SK-MEL-5 (cell line): Measurements from ENCODE around the gene ADAMTS1. TPM values are rescaled to one million over a fixed set of nuclear protein-coding genes. Genes with fewer than 3 reads are reported as not detected.
A peak's percentile ranks its signal among the peaks of the same experiment; 100 is the strongest.

Source experiments
- DNase-seq: peaks from one replicate; pipeline ENCODE4 v3.0.0-alpha.2; 2016; ENCODE audit warnings: low read depth, low spot score
- in situ Hi-C: cut with HindIII; loops from 2 replicates; pipeline ENCODE4 v1.10.0; 2016; ENCODE audit warnings: low sequenced_read_pairs, high pct_unique_total_duplicates, low pct_unique_long_range_greater_than_20kb
- total RNA-seq: library from RNA; depleted of rRNA; stranded (reverse); fragments of >200 nt; shearing (Covaris generic); gene quantifications from 2 replicates; pipeline ENCODE4 v1.2.3, GENCODE V29; 2014

ADAMTS1 gene
- total RNA-seq, 1 experiment from 2014 or later, result 15.9 TPM

DNA sequence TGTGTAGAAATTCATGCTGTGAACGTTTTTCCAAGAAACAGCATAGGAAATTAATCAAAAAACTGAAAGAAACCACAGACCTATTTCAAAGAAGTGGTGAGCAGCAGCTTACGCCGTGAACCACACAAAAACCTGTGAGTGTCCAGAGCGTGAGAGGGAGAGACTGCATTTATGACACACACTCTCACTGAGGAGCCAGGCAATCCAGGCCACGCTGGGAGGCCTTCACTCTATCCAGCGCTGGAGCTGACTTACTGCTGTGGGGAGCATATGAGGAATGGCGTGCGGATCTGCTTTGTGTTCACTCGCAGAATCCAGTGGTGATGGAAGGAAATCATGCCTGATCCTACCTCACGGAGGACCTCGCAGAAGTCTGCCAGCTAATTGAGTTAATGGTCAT, 12.7 kb downstream of the ADAMTS1 start:
- DNase-seq, result no peak
- in situ Hi-C loops, result no loop called here

DNA sequence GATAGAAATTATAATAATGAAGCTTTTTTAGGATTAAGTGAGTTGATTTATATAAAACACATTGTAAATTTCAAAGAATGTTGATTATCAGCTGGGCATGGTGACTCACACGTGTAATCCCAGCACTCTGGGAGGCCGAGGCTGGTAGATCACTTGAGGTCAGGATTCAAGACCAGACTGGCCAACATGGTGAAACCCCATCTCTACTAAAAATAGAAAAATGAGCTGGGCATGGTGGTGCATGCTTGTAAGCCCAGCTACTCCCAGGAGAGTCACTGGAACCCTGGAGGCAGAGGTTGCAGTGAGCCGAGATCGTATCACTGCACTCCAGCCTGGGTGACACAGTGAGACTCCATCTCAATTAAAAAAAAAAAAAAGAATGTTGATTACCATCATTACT, 18.4 kb downstream of the ADAMTS1 start:
- in situ Hi-C loops, result no loop called here
- no peak for DNase-seq

DNA sequence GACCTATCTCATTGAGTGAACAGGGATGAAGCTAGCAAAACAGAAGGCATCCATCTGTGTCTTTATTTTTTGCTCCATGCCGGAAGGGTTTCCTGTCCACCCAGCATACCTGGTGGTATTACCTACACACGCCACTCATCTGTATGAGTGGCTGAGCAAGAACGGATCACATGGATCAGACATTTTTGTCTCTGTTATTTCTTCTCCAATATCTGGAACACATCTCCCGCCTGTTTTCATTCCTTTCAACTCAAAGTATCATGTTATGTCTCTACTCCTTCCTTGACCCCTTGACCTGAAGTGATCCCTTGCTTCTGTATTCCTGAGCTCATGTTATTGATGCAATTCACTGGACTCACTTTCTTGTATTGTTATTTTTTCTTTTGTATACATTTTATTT, 24.7 kb downstream of the ADAMTS1 start:
- in situ Hi-C loops, result no loop called here
- DNase-seq, result no peak

DNA sequence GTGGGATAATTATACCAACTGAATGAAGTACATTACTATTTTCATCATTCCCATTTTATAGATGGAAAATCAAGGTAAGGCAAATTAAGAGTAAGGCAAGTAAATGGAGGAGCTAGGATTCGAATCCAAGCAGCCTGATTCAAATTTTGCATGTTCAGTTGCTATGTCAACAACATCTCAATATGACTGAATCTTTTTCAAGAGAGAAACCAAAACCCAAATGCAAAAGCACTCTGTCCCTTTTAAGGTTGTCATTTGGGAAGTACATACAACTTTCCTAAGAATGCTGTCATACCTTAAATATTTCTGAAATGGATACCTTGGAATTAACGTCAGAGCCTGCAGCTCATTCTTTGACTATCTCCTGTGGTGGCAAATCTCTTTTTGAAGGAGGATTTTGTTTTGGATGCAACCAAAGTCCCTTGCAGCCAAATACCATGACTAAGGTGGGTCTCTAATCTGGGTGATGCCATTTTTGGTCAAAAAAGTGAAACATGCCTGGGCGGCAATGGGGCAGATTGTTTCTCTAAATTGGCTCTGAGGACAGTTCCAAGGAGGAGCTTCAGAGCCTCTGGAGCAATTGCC, 25.4 kb downstream of the ADAMTS1 start:
- no peak for DNase-seq
- in situ Hi-C loops, result no loop called here

DNA sequence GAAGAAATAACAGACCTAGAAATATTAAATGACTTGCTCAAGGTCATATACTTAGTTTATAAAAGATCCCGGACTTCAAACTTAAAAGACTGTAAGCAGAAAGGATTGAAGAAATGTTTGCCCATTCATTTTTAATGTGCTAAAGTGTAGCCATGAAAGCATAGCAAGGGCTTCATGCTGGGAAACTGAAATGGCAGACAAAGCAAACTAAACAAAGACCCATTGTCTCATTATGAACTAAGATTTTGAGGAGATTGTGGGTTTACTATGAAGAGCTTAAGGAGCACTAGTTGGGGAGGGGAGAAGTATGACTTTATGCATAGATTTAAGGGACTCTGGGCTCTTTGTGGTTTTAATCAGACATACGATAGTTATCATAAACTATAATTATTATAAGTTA, 26.3 kb downstream of the ADAMTS1 start:
- in situ Hi-C loops, result no loop called here
- peak; percentile 42 for DNase-seq

DNA sequence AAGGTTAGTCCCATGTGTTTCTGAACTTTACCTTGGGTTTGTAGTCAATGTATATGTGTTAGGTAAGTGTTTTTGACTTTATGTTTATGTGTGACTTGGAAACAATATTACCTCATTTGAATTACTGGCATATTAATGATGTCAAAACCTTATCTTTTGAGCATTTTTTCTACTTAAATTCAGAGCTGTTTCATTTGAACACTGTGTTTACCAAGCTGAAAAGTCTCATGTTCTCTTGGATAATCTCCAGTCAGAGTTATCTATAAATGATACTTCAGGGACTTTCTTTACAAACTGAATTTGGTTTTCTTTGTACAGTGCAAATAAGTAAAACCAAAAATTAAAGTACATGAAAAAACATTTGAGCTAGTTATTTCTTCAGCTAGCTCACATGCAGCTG, 30.0 kb downstream of the ADAMTS1 start:
- DNase-seq, result no peak
- in situ Hi-C loops, result no loop called here

DNA sequence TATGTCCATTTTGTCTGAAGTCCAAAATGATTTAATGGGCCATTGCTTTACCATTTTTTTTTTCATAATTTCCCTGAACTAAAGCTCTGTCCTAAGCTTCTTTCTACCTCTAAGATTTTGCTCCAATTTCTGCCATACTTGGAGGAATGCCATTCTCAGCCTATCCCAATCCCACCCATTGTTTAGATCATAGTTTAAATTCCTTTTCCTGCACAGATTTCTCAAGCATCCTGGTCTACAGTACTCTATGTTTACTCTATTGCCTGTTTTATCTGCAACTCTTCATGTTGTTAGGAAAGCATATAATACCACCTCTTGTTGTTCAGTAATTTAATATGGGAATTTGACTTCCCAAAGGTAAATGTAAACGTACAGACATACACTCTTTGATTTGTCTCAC, 30.8 kb downstream of the ADAMTS1 start:
- in situ Hi-C loops, result no loop called here

DNA sequence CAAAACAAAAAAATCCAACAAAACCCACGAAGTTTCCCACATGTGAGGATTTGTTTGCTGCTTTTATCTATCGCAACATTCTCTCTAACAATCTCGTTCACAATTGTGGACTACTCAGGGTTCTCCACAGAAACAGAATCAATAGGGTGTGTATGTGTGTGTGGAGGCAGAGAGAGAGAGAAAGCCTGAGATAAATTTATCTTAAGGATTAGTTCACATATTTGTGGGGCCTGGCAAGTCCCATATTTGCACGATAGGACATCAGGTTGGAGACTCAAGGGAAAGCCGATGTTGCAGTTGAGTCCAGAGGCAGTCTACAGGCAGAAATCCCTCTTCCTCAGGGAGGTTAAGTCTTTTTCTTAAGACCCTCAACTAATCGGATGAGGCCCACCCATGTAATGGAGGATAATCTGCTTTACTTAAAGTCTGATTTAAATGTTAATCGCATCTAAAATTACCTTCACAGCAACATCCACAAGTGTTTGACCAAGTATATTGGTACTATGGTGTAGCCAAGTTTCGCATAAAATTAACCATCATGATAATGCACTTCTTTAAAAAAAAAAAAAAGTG, 31.7 kb downstream of the ADAMTS1 start:
- DNase-seq, result no peak
- in situ Hi-C loops, result no loop called here

More for the DNA sequence above, 30.8 kb downstream of the ADAMTS1 start:
- no peak for DNase-seq

DNA sequence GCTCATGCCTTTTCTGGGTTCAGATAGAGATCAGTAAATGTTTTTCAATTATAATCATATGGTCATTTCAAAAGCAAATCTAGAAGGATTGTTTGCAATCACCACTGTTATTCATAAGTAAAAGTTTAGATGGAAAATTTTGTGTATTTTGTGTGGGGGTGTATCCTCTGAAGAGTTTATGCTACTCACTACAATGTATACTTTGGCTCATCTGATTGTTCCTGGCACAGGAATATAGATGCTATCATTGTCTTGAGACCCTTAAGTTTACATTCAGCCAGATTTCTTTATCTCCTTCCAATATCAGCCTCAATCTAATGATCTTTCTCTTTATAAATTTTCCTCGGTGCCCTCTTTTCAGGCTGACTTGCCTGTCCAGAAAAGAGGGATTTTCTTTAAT, 33.0 kb downstream of the ADAMTS1 start:
- no peak for DNase-seq
- in situ Hi-C loops, result no loop called here

DNA sequence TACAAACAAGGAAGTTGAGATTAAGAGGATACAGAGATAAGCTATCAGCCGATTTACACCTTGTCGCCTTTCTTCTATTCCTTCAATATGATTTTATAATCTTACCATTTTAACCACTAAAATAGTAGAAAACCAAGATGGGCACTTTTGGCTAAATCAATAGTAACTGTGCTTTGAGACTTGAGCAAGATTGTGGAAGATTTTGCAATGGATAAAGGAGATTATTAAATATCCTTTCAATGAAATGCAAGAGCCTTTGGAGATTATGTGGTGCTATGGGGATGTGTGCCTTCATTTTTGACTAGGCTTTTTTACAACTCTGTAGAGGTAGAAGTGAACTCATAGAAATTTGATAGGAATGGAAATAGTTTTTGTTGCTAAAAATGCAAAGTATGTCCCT, 33.7 kb downstream of the ADAMTS1 start:
- DNase-seq, result no peak
- in situ Hi-C loops, result no loop called here

DNA sequence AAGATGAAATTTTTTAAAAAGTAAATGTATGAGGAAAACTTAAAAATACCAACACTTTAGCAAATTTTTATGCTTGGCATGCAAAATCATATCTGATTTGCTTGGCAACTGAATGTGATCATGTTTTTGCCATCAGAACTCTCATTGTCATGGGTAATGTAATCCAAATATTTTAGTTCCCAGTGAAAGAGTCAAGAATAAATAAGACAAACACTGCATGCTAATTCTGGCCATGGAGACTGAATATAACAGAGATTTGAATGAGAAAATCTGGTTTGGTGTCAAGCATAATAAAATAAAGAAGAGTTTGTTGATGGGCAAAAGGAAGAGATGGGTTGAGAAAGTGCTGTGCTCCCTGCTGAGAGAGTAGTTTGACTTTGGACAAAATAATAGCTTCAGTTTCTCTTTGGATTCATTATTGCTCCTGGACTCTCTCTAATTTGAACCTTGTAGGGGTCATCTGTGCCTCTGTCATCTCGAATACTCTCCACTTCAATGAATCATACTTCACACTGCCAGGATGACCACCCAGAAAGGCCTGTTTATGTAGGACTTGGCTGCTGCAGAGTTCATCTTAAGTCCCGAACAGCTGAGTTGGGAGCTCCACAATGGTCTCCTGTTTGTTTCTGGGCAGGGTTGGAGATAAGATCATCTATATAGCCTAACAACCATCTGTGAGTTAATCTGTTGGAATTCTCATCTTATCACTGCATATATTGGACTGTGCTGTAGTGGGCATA, 34.4 kb downstream of the ADAMTS1 start:
- in situ Hi-C loops, result no loop called here
- no peak for DNase-seq

DNA sequence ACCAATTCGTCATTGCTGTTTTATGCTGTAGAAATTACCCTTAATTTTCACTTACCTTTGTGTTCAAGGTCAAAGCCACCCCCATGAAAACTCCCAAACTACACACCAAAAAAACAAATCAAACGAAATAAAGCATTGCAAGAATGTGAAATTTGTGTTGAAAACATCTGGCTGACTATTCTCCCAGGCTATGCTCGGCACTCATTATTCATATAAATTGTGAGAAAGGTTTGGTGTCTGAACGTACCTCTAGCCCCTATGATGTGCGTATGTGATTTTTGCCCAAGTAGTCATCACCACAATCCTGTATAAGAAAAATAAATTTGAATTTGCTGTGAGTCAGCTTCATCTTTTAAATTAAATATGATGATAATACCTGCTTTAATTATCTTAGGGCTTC, 34.9 kb downstream of the ADAMTS1 start:
- in situ Hi-C loops, result no loop called here
- no peak for DNase-seq

DNA sequence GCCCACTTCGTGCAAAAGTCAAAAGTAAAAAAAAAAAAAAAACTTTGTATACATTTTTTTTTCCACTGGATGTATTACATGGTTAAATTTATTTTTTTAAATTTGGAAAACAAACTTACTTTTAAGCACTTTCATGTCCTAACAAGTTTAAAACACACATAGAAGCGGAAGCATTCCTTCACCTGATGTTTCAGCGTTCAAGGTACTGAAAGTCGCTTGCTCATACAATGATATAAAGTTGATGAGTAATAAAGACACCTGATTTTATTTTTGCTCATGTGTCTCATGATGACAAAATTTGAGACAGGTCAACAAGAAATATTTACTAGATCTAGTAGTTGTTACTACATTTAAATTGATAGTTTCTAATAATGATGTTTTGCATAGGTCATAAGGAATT, 35.5 kb downstream of the ADAMTS1 start:
- in situ Hi-C loops, result no loop called here
- DNase-seq, result no peak

DNA sequence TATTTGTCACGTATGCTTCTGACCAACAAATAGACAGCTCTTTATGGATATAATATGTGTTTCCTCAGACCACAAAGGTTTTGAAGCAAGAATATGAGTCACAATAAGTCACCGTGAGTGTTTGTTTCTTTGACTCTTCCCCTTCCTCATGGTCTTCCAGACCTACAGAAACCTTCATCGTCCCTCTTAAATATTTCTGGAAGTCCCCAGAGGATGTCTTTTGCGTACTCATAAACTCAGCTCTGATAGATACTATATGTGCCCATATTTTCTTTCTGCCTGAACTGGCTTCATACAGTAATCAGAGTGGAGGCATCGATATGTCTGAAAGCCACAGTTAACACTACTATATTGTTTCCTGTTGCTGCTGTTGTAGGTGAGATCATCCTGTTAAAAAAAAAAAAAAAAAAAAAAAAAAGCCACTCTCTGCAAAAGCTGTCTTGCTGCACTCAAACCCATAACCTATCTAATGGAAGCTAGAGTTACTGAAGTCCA, 38.4 kb downstream of the ADAMTS1 start:
- in situ Hi-C loops, result no loop called here
- DNase-seq, result no peak

DNA sequence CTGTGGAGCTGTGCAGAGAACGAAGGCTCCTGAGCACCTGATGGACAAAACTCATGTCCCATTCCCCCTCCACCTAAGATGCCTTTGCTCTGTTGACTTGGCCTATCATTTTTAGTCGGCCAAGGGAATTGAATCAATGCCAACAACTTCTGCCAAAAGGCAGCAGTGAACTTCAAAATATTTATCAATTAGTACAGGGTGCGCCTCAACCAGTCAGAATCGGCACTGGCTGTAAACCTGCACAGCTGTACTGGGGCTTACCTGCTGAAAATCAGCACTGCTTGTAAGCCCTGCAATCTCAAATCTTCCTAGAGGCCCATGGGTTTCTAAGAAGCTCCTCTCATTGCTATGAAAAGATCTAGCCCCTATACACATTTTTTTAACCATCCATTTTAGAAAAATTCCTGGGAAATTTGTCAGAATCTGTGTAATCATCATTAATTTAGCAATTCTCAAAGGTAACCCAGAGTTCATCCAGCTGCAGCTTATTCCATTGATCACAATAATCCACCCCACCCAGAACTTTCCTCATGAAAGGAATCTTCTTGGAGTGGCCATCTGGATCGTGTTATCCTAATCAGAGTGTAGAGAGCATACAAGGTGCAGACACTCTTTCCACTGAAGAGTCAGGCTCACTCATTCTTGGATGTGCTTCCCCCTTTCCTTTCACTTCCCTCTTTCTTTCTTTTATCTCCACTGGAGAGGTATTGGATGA, 40.2 kb downstream of the ADAMTS1 start:
- no peak for DNase-seq
- in situ Hi-C loops, result no loop called here

DNA sequence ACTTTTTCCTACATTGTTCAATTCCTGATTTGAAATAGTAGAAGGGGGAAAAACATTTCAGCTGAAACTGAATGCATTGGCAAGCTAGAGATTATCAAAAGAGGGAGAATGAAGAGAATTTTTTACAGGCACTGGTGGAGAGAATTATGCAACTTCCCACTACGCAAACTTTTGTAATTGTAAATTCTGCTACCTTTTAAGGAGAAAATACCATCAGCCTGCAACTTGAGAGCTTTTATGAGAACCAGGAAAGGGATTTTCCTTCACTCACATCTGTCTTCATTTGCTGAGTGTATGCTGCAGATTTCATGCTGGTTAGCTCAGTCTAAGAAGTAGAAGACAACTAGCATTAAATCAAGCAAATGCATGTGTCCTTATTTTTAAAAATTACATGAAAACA, 43.7 kb downstream of the ADAMTS1 start:
- no peak for DNase-seq
- in situ Hi-C loops, result no loop called here

DNA sequence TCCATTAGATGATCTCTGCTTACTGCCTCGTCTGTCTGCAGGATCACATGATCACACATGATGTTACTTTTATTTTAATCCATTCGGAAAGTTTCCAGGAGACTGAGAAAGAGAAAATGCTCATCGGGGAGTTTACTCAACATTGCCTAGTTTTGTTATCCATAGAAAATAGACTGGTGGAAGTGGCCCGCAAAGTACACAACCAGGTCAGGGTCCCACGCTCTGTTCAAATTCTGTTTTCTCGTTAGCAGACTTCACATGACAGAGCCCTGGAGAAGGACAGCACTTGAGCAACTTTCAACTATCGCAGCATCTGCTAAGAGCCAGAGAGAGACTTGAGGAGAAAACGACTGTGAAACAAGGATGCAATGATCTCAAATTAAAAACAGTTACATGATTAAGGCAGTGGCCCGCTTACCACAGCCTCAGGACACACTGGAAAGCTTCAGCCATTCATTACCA, 44.2 kb downstream of the ADAMTS1 start:
- DNase-seq, result no peak

DNA sequence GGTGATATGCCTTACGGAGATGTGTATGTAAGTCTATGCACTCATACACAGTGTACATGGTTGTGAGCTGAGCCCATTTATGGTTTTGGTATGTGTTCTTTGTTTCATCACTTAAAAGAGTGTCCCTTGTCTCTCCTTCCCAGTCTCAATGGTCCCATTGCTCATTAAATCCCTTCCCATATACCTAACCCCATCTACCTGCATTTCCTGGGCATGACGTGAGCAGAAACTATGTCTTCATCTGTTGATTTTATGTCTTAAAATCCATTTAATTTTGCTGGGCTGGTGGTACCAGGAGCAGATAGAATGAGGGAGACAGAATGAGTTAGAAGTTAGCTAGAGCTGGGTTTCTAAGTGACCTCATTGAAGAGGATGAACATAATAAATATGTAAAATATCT, 44.8 kb downstream of the ADAMTS1 start:
- in situ Hi-C loops, result no loop called here
- no peak for DNase-seq

More for the DNA sequence above, 44.2 kb downstream of the ADAMTS1 start:
- in situ Hi-C loops, result no loop called here
